ENCODE results near the gene MINDY4.

MINDY4 gene

GRCh38 chr7:30772984-30773383 lies 1.8 kb downstream of the MINDY4 start:
- no peak for DNase-seq (ENCODE audit: low read depth in 2 of 2)

- no peak for DNase-seq (ENCODE audit: low read depth in 2 of 2)
Measured at GRCh38 chr7:30775992-30776391, 4.8 kb downstream of the MINDY4 start.

- DNase-seq (ENCODE audit: low read depth in 2 of 2) = no peak
Measured at GRCh38 chr7:30776971-30777370, 5.8 kb downstream of the MINDY4 start.

DNA sequence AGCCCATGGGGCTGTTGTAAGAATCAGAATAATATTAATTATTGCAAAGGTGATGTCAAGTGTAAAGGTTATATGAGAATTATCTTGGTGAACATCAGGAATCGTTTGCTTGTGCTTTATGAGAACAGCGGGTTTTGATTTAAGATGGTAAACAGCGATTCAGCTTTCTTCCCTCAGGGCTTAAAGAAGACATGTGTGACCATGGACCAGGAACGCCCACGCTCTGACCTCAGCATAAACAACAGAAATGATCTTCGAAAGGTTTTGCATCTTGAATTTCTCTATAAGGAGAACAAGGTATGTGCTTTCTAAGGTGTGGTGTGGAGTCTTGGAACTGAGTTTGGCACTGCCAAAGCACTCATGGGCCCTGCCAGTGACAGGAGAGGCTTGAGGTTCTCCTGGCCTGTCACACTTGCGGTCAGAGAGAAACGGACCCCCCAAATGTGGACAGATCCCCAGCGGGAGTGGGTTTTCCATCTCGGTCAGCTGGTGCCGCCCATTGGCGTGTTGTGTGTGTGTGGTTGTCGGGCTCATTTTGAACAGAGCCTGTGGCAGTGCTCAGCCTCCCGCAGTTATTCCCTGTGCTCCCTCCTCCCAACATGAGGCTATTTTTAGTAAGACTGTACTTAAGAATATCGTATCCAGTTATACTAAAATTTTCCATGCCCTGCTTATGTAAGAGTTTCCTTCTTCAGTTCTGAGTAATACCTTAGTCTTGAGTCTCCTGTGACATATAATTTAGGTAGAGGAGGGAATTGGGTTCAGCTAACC lies 7.2 kb downstream of the MINDY4 start:
- no peak for DNase-seq (ENCODE audit: low read depth in 2 of 2)

- DNase-seq (ENCODE audit: low read depth in 2 of 2) = no peak
Measured at GRCh38 chr7:30779574-30779973, 8.4 kb downstream of the MINDY4 start.

- DNase-seq (ENCODE audit: low read depth in 2 of 2) = no peak
Measured at GRCh38 chr7:30780941-30781340, 9.7 kb downstream of the MINDY4 start.

DNA sequence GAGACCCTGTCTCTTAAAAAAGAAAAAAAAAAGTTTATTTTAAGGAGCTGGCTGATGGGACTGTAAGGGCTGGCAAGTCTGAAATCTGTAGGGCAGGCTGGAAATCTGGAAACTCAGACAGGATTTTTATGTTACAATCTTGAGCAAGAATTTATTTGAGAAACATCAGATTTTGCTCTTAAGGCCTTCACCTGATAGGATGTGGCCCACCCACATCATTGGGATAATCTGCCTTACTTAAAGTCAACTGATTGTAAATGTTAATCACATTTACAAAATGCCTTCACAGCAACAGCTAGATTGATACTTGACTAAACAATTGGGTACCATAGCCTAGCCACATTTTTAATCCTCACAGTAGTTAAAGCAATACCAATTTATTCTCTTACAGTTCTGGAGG lies 11.5 kb downstream of the MINDY4 start:
- no peak for DNase-seq (ENCODE audit: low read depth in 2 of 2)

- DNase-seq (ENCODE audit: low read depth in 2 of 2) = no peak
Measured at GRCh38 chr7:30785786-30786185, 14.6 kb downstream of the MINDY4 start.

DNA sequence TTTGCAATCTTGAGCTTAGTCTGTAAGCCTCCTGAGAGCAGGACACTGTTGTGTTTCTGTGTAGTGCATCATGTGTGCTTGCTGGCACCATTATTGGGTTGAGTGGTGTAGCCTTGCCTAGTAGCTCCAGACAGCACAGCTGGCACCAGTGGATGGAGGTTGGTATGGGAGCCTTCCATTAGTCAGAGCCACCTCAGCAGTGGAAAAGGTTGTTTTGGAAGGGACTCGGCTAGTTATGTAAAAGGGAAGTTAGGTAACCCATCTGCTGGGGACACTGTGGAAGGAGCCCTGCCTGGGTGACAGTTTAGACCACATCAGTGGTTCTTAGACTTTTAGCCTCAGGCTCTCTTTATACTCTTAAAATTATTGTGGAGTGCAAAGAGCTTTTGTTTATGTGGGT lies 16.3 kb downstream of the MINDY4 start:
- no peak for DNase-seq (ENCODE audit: low read depth in 2 of 2)

GRCh38 chr7:30788640-30789333 lies 17.6 kb downstream of the MINDY4 start:
- DNase-seq (ENCODE audit: low read depth in 2 of 2) = no peak

DNA sequence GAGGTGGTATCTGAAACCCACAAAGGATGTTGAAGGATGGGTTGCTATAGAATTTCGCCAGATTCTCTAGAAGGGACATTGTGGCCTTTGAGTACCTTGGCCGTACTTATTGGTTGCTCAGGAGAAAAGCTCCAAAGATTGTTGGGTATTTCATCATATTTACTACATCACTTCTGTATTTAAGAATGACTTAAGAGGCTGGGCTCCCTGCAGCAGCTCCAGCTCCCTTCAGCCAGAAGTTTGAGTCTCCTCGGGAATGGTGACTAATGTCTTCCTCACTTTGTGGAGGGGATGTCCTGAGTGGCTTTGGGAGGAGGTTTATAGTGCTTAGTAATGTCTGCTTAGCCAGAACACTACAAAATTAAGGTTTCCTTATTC lies 18.1 kb downstream of the MINDY4 start:
- DNase-seq (ENCODE audit: low read depth in 2 of 2) = no peak

- no peak for DNase-seq (ENCODE audit: low read depth in 2 of 2)
Measured at GRCh38 chr7:30790356-30790755, 19.1 kb downstream of the MINDY4 start.

GRCh38 chr7:30791114-30791513 lies 19.9 kb downstream of the MINDY4 start:
- DNase-seq (ENCODE audit: low read depth in 2 of 2) = no peak

DNA sequence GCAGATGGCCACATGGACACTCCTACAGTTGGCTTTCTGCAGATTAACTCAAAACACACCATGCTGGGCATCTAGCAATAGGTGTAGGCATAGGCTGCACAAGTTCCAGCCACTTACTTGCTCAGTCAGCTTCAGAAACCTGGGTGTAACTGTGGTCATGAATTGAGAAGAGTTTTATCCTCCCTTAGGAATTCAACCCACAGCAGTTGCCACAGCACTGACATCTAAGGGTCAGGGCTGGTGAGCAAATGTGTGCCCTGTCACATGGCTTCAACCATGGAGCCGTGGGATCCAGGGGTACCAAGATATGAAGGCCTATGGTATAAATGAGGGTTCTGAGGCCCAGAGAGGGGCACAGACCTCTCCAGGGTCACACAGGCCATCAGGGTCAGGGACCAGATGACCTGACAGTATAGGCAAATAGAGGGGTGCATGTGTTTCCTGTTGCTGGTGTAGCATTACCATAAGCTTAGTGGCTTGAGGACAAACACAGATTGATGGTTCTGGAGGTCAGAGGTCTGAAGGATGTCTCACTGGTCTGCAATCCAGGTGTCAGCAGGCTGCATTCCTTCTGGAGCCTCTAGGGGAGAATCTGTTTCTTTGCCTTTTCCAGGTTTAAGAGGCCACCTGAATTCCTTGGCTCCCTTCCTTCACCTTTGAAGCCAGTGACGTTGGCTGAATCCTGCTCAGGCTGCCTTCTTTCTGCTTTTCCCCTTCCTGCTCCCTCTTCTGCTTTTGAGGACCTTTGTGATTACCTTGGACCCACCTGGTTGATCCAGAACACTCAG lies 24.1 kb downstream of the MINDY4 start:
- no peak for DNase-seq (ENCODE audit: low read depth in 2 of 2)

- no peak for DNase-seq (ENCODE audit: low read depth in 2 of 2)
Measured at GRCh38 chr7:30796105-30796869, 25.1 kb downstream of the MINDY4 start.

DNA sequence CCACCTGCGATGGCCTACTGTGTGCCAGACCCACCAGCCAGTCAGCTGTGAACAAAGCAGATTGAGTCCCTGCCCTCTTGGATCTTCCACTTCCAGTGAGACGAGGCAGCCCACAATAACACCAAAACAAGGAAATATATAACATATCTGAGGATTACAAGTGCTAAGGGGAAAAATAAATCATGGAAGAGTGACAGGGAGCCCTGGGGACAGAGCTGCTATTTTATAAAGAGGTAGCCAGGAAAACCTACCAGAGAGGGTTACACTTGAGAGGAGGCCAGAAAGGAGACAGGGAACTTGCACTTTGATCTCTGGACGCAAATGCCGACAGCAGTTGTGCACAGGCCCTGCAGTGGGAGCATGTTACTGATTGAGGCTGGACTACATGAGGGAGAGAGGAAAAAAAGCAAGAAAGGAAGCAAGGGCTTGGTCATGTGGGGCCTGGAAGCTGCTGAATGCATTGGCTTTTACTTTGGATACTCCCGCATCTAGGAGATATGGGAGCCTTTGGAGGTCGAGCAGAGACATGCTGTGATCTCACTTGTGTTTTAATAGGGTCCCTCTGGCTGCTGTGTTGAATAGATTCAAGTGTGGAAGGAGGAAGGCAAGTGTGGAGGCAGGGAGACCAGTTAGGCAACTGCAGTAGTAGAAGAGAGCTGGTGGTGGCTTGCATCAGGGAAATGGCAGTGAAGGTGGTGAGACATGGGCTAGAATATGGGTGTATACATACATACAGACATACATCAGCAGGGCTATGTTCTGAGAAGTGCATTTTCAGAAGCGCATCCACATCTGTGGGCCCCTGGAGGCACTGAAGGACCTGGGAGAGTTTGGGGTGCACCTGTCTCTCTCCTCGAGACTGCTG lies 26.2 kb downstream of the MINDY4 start:
- no peak for DNase-seq (ENCODE audit: low read depth in 2 of 2)

- no peak for DNase-seq (ENCODE audit: low read depth in 2 of 2)
Measured at GRCh38 chr7:30799206-30799975, 28.2 kb downstream of the MINDY4 start.

DNA sequence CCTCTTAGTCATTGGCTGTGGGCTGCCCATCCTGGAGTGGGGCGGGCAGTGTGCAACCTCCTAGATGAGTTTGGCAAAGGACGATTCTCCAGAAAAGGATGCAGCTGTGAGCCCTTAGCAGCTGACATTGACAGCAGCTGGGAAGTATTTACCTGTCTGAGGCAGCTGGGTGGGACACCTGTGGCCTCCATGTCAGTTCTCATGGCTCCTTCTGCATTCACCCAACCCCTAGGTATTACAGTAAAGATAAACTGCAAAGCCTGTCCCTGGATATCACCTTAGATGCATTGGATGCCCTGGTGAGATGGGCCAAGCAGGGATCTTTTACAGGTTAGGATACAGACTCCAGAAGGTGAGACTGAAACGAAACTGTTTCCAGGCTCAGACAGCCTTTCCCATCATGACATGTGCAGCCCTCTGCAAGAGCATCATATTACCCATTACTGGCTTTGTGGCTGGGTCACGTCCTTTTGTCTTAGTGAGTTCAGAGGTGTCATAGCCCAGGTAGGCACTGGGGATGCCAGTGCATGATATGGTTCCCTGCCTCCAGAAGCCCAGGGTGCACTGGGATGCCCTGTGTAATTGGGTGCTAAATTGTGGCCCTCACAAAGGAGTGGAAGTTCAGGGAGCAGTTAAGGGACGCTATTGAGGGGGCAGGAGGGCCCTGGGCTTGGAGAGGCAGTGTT lies 28.9 kb downstream of the MINDY4 start:
- DNase-seq (ENCODE audit: low read depth in 2 of 2) = no peak

DNA sequence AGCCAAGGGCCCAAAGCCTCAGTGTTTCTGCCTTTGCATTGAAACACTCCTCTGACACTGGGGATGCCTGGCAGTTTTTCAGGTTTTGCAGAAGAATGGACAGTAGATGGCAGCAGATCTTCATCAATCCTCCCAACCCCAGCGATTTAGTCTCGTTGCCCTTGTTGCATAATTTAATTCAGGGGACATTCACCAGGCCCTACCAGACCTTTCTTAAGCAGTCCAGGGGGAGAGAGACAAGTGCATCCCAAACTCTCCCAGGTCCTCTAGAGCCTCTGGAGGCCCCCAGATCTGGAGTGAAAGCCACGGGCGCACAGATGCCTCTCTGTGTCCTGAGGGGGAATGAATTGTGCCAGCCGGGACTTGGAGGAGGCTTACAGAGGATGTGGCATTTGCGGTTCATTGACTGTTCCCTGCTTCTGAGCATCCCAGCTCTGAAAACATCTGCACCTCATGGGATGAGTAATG lies 29.6 kb downstream of the MINDY4 start:
- no peak for DNase-seq (ENCODE audit: low read depth in 2 of 2)

All from stimulated activated CD8-positive, alpha-beta memory T cell treated with anti-CD3 and anti-CD28 coated beads, Interleukin-2, amount 100 ng/mL, for 1 hour (primary cell).